MM.1S (cell line): ENCODE measurements around the gene ZNF691.

ENCODE experiments used
- DNase-seq: peaks from one replicate; pipeline ENCODE4 v3.0.0-alpha.2; 2015
- H2AFZ ChIP-seq: fragments of 300-600 bp; sonication (generic); 2 replicates; pipeline ENCODE4 v1.6.0; 2016; ENCODE audit warnings: antibody characterized with exemption, low read length
- H3F3A ChIP-seq: fragments of 300-600 bp; sonication (generic); 2 replicates; pipeline ENCODE4 v1.6.1; 2016; ENCODE audit warnings: mild to moderate bottlenecking, antibody characterized with exemption, low read length, moderate library complexity, mixed read lengths; ENCODE audit not compliant: insufficient read depth
- H3K27ac ChIP-seq: fragments of 300-600 bp; sonication (generic); 2 replicates; pipeline ENCODE4 v1.5.1; 2016; ENCODE audit warnings: mild to moderate bottlenecking, low read length
- H3K27me3 ChIP-seq: fragments of 300-600 bp; sonication (generic); replicated peaks from 2 replicates; pipeline ENCODE4 v1.6.0; 2016; ENCODE audit warnings: low read length; ENCODE audit not compliant: insufficient read depth
- H3K36me3 ChIP-seq: fragments of 300-600 bp; sonication (generic); replicated peaks from 2 replicates; pipeline ENCODE4 v1.6.1; 2016; ENCODE audit warnings: mild to moderate bottlenecking, low read length, mixed read lengths; ENCODE audit not compliant: insufficient read depth
- H3K4me1 ChIP-seq: fragments of 300-600 bp; sonication (generic); 2 replicates; pipeline ENCODE4 v1.6.1; 2016; ENCODE audit warnings: low read length, mixed read lengths
- H3K4me2 ChIP-seq: fragments of 300-600 bp; sonication (generic); 2 replicates; pipeline ENCODE4 v1.6.0; 2016; ENCODE audit warnings: low read depth, low read length
- H3K4me3 ChIP-seq: fragments of 300-600 bp; sonication (generic); 2 replicates; pipeline ENCODE4 v1.5.1; 2016; ENCODE audit warnings: low read length, mixed read lengths
- H3K79me2 ChIP-seq: fragments of 300-600 bp; sonication (generic); 2 replicates; pipeline ENCODE4 v1.6.1; 2016; ENCODE audit warnings: mixed run types, low read length, mixed read lengths
- H3K9ac ChIP-seq: fragments of 300-600 bp; sonication (generic); 2 replicates; pipeline ENCODE4 v1.6.1; 2016; ENCODE audit warnings: low read length, mixed read lengths
- H3K9me2 ChIP-seq: fragments of 300-600 bp; sonication (generic); replicated peaks from 2 replicates; pipeline ENCODE4 v1.6.1; 2016; ENCODE audit warnings: mild to moderate bottlenecking, low read length, mixed read lengths; ENCODE audit not compliant: insufficient read depth
- H3K9me3 ChIP-seq: fragments of 300-600 bp; sonication (generic); replicated peaks from 2 replicates; pipeline ENCODE4 v1.6.1; 2016; ENCODE audit warnings: mild to moderate bottlenecking, low read length, mixed read lengths; ENCODE audit not compliant: insufficient read depth
- H4K20me1 ChIP-seq: fragments of 300-600 bp; sonication (generic); 2 replicates; pipeline ENCODE4 v1.6.1; 2016; ENCODE audit warnings: mild to moderate bottlenecking, low read length, moderate library complexity, mixed read lengths; ENCODE audit not compliant: insufficient read depth
- EZH2 ChIP-seq: fragments of 300-600 bp; sonication (generic); optimal IDR thresholded peaks from 2 replicates; pipeline ENCODE3; 2017; ENCODE audit warnings: low read depth, mild to moderate bottlenecking, antibody characterized with exemption, low read length, mixed read lengths
- EZH2phosphoT487 ChIP-seq: fragments of 300-600 bp; sonication (generic); IDR thresholded peaks from 2 replicates; pipeline ENCODE4 v1.6.1; 2018; ENCODE audit warnings: antibody characterized with exemption, low read length
- TF ChIP-seq, protein P1 (sequence below): fragments of 300-600 bp; sonication (generic); IDR thresholded peaks from 2 replicates; pipeline ENCODE4 v1.5.1; 2016; ENCODE audit warnings: antibody characterized with exemption, low read length, mixed read lengths

Gene ZNF691

DNA sequence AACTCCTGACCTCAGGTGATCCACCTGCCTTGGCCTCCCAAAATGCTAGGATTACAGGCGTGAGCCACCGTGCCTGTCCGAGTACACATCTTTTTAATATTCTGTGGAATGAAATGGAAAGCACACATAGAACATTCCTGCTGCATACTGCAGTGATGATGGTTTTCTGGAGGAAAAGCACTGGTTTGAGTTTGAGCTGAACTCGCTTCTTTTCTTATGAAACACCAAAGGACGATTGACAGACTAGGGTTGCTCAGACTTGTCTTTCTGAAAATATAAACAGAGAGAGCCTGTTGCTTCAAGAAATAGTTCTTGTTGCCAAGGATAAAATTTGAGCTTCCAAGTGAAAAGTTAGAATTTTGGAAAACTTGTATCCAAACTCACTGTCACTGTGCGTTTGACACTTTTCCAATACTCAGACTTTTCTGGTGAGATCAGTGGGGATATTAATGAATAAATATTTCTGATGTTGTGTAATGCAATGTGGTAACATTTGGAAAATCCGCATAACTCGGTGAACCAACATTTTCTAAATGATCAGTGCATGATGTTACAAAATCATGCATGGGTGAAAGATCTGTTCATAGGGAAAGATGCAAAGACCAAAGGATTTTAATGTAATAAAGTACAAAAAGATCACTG is 44.5 kb upstream of the ZNF691 start:
- Histone ChIP-seq H3K9me3 (no peaks in the 10 kb centered on the region), H3K4me3 (no peak overlapping the region), H2AFZ (no peak overlapping the region), H3K9me2 (no peaks in the 10 kb centered on the region), H3K36me3 (no peaks in the 10 kb centered on the region), H3K4me2 (no peak overlapping the region), H3K27me3 (no peaks in the 10 kb centered on the region), H3K79me2 (no peaks in the 10 kb centered on the region), H3K4me1 (no peaks in the 10 kb centered on the region), H3K27ac (no peak overlapping the region), H4K20me1 (no peaks in the 10 kb centered on the region), H3F3A (no peaks in the 10 kb centered on the region), H3K9ac (no peak overlapping the region)
- no peak for TF ChIP-seq EZH2phosphoT487
- no peak for TF ChIP-seq EZH2
- TF ChIP-seq, protein P1, sequence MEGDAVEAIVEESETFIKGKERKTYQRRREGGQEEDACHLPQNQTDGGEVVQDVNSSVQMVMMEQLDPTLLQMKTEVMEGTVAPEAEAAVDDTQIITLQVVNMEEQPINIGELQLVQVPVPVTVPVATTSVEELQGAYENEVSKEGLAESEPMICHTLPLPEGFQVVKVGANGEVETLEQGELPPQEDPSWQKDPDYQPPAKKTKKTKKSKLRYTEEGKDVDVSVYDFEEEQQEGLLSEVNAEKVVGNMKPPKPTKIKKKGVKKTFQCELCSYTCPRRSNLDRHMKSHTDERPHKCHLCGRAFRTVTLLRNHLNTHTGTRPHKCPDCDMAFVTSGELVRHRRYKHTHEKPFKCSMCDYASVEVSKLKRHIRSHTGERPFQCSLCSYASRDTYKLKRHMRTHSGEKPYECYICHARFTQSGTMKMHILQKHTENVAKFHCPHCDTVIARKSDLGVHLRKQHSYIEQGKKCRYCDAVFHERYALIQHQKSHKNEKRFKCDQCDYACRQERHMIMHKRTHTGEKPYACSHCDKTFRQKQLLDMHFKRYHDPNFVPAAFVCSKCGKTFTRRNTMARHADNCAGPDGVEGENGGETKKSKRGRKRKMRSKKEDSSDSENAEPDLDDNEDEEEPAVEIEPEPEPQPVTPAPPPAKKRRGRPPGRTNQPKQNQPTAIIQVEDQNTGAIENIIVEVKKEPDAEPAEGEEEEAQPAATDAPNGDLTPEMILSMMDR, result no peak
- DNase-seq, result no peak

DNA sequence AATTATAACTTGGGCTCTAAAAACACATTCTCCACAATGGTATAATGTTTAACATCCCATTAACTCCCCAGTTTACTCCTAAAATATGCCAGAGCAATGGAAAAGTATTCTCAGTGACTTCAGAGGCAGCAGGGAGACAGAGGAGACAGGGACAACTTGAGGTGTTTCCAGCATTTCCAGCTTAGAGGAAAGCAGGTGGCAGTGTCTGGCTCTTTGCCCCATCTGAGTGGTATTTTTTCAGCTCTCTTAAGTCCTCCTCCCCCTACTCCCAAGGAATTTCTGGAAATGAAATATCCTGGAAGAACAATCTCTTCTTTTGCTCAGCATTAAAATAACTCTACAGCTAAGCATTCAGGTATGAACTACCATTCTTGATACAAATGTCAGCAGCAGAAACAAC is 40.2 kb upstream of the ZNF691 start:
- Histone ChIP-seq H3K4me2 (no peak overlapping the region), H3K4me3 (no peak overlapping the region), H3K9me2 (no peaks in the 10 kb centered on the region), H3K27me3 (no peaks in the 10 kb centered on the region), H3K27ac (no peak overlapping the region), H3K79me2 (no peaks in the 10 kb centered on the region), H2AFZ (no peak overlapping the region), H3K9ac (no peak overlapping the region), H3K36me3 (no peaks in the 10 kb centered on the region), H3K4me1 (no peaks in the 10 kb centered on the region), H3F3A (no peaks in the 10 kb centered on the region), H4K20me1 (no peaks in the 10 kb centered on the region), H3K9me3 (no peaks in the 10 kb centered on the region)
- TF ChIP-seq, protein P1, result no peak
- TF ChIP-seq EZH2phosphoT487, result no peak
- no peak for TF ChIP-seq EZH2
- no peak for DNase-seq

GRCh38 chr1:42806593-42806992 is 39.8 kb upstream of the ZNF691 start:
- no peak overlapping the region for H3K9ac ChIP-seq
- H2AFZ ChIP-seq, result no peak overlapping the region
- no peak for DNase-seq
- no peaks in the 10 kb centered on the region for H3F3A ChIP-seq
- H3K4me3 ChIP-seq, result no peak overlapping the region
- H3K79me2 ChIP-seq, result no peaks in the 10 kb centered on the region
- TF ChIP-seq EZH2phosphoT487, result no peak
- TF ChIP-seq, protein P1, result no peak
- TF ChIP-seq EZH2, result no peak
- H3K27me3 ChIP-seq, result no peaks in the 10 kb centered on the region
- no peak overlapping the region for H3K4me2 ChIP-seq
- H4K20me1 ChIP-seq, result no peaks in the 10 kb centered on the region
- no peak overlapping the region for H3K27ac ChIP-seq
- no peaks in the 10 kb centered on the region for H3K36me3 ChIP-seq
- no peaks in the 10 kb centered on the region for H3K9me2 ChIP-seq
- H3K9me3 ChIP-seq, result no peaks in the 10 kb centered on the region
- H3K4me1 ChIP-seq, result no peaks in the 10 kb centered on the region
